HG02588 (cell line): Measurements from ENCODE around the gene WDR70.
"Not testable (repeated sequence)": the region's sequence is repeated elsewhere in the genome, so short reads cannot be mapped to it uniquely, and the experiment has no call there.

Experiments used
- ATAC-seq: cut with Tn5 transposase; IDR thresholded peaks from one replicate; pipeline ENCODE4 v1.9.1; 2021; ENCODE audit warnings: mild to moderate bottlenecking, moderate library complexity; ENCODE audit not compliant: unreplicated experiment

Gene WDR70

DNA sequence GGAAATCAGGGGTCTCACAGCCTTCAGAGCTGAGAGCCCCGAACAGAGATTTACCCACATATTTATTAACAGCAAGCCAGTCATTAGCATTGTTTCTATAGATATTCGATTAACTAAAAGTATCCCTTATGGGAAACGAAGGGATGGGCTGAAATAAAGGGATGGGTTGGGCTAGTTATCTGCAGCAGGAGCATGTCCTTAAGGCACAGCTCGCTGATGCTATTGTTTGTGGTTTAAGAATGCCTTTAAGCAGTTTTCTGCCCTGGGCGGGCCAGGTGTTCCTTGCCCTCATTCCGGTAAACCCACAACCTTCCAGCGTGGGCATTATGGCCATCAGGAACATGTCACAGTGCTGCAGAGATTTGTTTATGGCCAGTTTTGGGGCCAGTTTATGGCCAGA is 74.1 kb downstream of the WDR70 start:
- not testable (repeated sequence) for ATAC-seq

DNA sequence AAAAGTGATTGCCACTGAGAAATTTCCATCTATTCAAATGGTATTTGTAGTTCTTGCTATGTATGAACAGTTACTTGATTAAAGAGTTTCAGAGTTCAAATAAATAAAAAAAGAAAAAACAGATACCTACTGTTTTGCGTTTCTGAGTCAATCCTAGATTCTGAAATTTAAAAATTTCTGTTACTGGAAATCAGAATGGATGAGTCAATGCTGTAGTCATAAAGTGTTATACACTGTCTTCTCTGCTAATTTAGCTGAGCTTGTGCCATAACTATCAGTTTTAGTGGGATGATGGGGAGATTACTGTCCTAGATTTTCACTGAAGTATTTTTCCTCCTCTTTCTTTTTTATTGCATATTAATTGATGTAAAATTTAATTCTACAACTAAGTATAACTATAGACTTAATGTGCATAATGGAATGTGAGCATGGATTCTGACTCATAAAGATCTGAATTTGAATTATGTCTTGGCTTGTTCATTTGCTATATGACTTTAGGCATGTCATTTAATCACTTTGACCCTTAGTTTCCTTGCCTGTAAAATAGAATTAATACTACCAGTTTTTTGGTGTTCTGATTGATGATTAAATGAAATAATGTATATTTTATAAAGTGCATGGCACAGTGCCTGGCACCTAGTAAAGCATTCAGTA is 75.4 kb downstream of the WDR70 start:
- ATAC-seq: not testable (repeated sequence)

DNA sequence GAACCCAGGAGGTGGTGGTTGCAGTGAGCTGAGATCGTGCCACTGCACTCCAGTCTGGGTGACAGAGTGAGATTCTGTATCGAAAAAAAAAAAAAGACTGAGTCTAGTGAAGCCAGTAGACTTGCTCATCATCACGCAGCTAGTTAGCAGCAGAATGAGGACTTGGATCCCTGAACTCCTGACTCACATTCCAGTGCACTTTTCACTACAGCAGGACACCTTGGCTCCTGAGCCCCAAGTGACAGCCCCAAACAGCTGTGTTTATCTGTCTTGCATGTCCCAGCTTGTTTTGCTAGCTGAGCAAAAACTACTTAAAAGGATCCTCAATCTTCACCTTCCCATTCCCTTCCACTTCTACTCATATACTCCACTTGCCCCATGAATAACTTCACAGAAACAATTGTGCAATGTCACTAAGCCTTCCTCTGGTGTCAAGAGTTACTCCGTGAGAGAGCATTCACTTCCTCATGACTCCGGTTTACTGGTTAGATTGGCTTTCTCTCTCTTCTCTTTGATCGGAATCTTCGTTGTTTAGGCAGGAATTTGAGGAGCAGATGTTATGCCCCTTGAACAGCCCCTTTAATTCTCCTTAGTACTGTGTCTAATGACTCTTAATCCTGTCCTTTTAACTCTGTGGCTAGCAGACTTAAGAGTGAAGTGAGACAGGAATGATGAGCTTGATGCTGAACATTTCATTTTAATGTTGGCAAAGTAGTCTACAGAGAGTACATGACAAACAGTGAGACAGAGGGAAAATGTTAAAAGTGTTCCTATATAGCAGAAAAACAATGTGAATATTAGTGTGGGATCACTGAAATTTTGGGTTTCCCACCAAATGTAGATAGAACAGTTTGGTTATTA is 84.3 kb downstream of the WDR70 start:
- ATAC-seq: not testable (repeated sequence)

DNA sequence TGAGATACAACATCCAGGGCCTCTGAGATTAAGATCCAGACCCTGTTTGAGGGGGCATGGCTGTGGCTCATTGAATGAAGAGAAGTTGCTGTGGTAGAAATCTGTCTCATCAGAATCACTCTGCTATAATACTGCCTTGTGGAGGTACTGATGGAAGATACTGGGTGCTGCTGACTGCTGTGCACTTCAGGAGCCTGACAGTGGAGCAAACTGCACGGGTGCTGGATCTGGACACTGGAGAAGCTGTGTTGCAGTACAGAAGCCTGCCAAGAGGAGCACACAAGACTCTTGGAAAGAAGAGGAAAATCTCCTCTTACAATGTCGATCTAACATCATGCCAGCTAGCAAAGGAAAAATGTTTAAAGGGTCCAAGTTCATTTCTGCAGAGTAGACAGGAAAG is 85.5 kb downstream of the WDR70 start:
- ATAC-seq: not testable (repeated sequence)

DNA sequence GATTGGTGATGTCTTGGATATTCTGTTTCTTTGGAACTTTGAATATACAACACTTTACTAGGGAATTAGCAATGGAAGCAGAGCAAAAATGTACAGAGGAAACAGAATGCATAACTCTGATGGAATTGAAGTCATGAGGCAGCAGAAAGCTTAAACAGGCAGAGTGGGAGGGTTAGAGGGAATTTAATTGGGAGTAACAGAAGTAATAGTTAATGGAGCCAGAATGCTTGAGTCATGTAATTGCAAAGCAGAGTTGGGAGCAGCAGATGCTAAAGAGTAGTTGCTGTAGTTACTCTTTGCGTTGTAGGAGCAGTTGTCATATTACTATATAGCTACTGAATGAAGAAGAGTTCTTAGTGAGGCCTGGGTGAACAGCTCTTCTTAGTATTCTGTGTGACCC is 90.3 kb downstream of the WDR70 start:
- not testable (repeated sequence) for ATAC-seq

DNA sequence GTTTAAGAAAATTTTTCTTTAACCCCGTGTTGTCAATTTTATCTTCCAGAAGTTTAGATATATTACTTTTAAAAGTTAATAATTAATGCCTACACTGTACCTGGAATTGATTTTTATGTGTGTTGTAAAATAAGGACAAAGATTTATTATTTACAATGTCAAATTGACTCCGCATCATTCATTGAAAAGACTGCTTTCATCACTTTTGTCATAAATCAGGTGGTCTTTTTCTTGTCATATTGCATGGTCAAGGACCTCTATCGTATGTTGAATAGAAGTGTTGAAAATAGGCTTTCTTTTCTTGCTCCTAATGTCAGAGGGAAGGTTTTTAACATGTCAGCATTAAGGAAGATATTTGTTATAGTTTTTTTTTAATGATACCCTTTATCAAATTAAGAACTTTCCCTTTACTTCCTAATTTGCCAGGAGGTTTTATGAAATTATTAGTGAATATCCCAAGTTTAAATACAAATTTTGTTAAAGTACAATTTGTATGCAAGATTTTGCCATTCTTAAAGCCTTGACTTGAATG is 92.6 kb downstream of the WDR70 start:
- ATAC-seq: no peak

DNA sequence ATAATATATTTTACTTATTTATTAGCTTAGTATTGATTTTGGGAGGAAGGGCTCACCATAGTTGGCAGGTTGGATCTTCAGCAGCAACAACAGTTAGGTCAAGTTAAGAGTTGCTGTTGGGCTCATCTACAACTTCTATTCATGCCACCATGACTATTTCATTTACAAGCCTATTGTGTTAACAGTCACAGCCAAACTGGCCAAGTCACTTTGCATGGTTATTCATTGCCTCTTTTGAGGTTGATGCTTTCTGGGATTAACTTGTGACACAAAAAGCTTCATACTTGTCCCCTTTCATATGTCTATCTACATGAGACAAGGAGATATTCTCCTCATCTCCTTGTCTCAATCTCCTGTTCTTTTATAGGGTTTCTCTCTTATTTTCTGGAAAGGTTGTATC is 98.3 kb downstream of the WDR70 start:
- ATAC-seq: no peak

DNA sequence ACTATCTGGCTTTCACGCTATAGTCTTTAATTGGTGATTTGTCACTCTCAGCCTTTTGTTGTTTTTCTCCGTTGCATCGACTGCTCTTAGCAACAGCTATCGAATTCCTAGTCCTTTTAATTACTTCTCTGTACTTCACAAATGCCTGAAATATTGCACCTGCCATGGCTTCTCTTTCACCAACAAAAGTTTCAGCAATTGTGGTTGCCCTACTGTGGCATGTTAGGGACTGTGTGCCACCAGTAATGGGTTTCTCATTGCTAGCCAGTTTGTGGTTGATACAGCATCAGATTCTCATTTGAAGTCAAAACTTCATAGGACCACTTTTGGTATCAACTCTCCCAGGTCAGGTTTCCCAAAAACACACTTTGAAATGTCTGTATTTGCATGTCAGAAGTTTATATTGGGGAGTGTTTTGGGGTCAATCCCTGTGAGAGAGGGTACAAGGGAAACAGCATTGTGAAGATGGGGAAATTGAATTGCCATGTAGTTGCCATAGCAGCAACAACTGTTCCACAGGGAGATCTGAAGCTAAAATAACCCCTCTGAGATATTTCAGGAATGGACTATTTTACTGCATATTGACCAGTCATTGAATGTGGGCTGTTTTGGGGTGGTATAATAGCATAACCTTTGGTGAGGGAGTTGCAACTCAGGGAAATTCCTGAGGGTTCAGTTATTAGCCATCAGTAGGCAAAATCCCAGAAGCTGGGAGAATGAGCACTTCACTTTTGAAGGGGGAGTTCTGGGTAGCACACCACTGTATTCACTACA is 99.2 kb downstream of the WDR70 start:
- ATAC-seq: no peak

DNA sequence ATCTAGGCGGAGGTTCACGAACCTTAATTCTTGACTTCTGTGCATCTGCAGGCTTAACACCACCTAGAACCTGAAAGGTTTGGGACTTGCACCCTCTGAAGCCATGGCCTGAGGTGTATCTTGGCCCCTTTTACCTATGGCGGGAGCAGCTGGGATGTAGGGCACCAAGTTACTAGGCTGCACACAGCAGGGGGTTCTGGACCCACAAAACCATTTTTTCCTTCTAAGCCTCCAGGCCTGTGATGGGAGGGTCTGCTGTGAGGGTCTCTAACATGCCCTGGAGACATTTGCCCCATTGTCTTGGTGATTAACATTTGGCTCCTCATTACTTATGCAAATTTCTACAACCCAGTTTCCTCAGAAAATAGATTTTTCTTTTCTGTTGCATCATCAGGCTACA is 102.3 kb downstream of the WDR70 start:
- ATAC-seq: not testable (repeated sequence)

DNA sequence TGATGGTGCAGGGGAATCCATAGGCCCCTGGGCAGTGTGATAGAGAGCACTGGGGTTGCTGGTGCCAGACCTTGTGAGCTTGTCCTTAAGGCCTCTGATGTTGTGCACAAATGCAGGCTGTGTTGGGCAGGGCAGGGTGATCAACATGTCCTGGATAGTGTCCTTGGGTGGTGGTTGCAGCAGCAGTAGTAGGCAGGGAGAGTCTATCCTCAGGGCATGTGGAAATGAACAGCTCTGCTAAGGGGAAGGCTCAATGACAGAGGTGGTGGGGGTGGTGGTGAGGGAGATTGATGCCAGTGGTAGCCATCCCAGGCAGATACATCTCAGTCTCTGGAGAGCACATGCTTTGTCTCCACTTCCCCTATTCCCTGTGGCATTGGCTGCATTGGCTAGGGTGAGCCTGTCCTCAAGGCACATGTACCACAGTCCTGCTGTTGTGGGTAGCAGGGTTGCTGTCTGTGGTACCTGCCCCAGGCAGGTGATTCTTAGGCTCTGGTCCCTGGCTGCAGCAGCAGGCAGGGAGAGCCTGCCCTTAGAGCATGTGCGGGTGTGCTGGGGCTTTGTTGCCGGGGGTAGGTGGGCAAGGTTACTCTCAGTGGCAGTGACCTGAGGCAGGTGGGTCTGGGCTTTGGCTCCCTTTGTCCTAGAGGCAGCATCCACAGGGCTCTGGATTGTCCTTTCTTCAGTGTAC is 111.1 kb downstream of the WDR70 start:
- no peak for ATAC-seq

DNA sequence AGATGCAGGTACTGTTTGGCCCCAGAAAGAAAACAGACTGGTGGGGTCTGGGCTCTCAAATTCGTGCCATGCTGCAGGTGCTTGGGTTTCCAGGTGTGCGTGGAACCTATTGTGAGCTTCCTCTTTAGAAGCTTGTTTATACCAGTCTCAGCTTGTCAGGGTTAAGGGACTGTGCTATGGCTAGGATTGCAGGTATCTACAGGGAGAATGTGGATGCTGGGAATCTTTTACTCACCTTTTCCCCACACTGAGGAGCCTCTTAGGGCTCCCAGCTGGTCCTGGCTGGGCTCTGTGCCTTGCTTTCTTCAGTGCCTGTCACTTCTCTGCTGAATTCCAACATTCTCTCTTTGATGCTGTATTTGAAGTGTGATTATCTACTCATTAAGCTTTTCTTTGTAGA is 111.8 kb downstream of the WDR70 start:
- ATAC-seq: no peak

DNA sequence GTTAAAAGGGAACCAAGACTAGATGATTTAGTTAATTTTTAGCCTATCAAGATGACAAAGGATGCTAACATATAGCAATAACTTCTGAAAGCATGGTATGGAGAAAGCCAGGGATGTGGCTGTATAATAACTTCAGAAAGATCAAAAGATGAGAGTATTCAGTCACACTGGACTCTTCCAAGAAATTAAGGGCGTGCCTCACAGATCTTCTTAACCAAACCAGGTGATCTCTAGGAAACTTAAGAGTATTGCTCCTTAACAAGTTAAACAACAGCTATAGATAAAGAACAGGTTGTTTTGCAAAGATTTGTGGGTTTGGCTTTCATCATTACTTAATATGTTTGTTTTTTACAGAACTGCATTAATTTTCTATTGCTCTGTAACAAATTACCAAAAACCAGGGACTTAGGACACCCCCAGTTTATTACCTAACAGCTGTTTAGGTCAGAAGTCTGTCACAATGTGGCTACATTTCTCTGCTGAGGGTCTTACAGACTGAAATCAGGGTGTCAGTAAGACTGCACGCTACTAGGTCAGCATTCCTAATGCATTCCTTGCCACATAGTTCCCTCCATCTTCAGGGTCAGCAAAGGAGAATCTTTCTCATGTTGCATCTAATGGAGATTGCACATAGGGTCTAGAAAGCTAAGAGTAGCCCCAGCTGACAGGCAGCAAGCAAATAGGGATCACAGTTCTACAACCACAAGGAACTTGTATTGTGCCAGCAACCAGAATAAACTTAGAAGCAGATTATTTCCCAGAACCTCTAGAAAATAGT is 113.8 kb downstream of the WDR70 start:
- ATAC-seq: no peak

DNA sequence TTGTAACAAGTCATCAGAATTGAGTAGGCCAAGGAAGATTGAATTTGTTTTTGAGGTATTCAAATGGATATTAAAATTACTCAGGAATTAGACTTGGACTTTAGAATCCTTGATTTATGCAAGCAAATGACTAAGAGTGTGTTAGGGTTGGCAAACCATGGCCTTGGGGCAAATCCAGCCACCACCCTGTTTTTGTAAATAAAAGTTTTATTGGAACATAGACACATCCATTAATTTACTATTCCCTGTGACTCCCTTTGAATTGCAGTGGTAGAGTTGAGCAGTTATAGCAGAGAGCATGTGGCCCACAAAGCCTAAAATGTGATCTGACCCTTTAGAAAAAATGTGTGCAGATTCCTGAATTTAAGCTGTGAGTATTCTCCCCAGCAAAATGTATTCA is 115.6 kb downstream of the WDR70 start:
- no peak for ATAC-seq

DNA sequence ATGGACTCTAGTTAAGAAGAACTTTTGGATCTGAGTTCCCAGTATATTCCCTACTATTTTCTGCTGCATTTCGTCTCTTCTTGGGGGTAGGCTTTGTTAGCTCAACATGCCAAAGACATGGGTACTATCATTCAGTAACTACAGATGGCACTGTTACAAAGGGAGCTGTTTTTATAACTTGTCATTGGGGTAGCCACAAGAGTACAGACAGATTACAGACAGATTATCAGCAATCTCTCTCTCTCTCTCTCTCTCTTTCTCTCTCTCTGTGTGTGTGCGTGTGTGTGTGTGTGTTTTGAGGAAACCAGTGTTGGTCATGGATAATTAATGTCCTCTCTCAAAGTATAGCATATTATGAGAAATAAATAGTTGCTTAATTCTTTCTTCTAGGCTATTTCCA is 116.1 kb downstream of the WDR70 start:
- ATAC-seq: no peak

DNA sequence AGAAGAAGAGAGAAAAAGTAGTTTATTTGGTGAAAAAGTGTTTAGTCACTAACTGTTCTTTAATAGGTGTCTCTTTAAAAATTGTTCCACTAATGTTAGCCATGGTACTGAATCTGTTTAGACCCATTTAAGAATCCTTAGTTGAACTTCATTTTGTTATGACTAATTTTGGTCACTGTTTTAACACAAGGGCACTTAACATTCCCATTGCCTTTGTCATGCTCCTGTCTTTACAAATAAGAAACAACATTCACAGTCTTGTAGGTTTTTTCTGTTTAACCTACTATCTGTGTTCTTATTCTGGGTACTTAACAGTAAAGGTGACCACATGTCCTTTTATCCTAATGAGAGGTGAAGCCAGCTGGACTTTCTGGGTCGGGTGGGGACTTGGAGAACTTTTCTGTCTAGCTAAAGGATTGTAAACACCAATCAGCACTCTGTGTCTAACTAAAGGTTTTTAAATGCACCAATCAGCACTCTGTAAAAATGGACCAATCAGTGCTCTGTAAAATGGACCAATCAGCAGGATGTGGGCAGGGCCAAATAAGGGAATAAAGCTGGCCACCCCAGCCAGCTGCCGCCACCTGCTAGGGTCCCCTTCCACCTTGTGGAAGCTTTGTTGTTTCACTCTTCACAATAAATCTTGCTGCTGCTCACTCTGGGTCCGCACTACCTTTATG is 116.7 kb downstream of the WDR70 start:
- no peak for ATAC-seq

DNA sequence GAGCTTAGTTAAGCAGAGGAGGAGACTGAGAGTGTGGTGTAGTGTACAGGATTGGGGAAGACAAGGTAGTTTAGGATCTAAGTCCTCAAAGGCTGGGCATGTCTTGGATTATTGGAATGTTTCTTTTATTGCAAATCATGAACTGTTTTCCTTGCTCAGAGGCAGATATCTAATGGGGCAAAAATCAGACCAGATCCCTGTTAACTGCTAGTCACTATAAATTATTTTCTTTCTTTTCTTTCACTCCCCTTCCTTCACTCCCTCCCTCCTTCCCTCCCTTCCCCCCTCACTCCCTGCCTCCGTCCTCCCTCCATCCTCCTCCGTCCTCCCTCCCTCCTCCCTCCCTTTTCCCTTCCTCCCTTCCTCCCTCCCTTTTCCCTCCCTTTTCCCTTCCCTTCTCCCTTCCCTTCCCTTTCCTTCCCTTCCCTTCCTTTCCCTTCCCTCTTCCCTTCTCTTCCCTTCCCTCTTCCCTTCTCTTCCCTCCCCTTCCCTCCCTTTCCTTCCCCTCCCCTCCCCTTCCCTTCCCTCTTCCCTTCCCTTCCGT is 117.9 kb downstream of the WDR70 start:
- ATAC-seq: no peak

DNA sequence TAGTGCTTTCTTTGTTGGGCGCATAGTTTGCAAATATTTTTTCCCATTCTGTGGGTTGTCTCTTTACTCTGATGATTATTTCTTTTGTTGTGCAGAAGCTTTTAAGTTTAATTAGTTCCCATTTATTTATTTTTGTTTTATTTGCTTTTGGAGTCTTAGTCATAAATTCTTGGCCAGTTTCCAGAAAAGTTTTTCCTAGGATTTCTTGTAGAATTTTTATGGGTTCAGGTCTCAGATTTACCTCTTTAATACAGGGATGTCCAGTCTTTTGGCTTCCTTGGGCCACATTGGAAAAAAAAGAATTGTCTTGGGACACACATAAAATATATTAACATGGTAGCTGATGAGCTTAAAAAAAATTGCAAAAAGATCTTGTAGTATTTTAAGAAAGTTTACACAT is 122.0 kb downstream of the WDR70 start:
- no peak for ATAC-seq

DNA sequence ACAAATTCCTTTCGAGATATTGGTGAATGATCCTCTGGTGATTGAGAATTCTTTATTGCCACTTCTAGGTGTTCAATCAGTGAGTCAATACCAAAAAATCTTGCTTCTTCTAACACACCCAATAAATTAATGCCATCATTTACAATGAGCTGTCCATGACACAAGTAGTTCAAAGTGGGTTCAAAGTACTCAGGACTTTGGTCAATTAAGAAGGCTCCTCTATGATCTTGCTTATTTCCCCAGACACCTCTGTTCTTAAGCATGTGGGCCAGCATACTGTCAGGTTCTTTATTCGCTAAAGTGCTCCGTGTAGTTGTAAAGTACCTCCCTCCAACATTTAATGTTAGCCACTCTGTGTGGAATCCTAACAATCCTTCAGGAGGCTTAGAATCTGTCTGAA is 127.1 kb downstream of the WDR70 start:
- no peak for ATAC-seq

DNA sequence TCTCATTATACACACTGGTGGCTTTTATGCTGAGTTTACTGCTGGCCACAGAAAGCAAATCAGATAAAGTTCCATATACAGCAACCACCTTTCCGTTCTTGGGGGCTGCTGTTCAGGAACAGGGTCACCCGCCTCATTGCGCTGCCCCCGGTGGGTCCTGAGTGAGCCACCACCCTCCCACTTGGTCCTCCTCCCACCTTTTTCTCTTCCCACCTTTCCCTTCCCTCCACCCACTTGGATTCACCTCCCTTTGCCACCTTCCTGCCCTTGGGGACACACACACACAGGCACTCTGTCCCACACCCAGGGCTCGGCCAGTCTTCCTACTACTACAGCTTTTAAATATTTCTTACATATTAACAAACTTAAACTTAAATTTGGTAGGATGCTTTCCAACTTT is 127.6 kb downstream of the WDR70 start:
- no peak for ATAC-seq
